ENCODE measurements around the gene COX19. TPM values are rescaled to one million over a fixed set of nuclear protein-coding genes. Genes with fewer than 3 reads are reported as not detected.

COX19 gene
- total RNA-seq, 5 donors from 2014 or later (not counting 1 experiment from before 2014, with no cell fraction given), result 38.0 to 50.9 (median 43.7) TPM

DNA sequence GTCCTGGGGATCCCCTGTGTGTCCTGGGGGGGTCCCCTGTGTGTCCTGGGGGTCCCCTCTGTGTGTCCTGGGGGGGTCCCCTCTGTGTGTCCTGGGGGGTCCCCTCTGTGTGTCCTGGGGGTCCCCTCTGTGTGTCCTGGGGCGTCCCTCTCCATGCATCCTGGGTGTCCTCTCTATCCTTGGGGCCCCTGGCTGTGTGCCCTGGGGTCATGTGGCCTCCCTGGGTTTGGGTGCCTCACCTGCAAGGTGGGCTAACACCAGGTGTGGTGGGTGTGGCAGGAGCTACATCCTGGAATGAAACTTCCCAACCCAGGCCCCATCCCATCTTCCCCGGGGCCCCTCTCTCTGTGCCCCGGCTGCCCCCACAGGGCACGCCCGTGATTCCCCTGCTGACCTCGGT is 12.6 kb upstream of the COX19 start:
- peaks cover 4 to 10% of the 10 kb centered on the region in 2 donors for H3K27me3 Mint-ChIP-seq
- Histone ChIP-seq H3K4me3 (ENCODE audit: control insufficient read depth in 1 of 2, extremely low read depth in 1 of 2, low read length in 1 of 2) (no peak overlapping the region), H3K36me3 (ENCODE audit: control insufficient read depth in 2 of 2, extremely low read depth in 1 of 2, insufficient read depth in 1 of 2, low read length in 1 of 2) (no peaks in the 10 kb centered on the region), H3K27me3 (replicated peaks in 1 of 2; ENCODE audit: control insufficient read depth in 2 of 2, extremely low read depth in 1 of 2, insufficient read depth in 2 of 2, low read length in 1 of 2) (peaks cover 0 to 61% of the 10 kb centered on the region in 2 experiments), H3K9me3 (no peaks in the 10 kb centered on the region), H3K4me1 (ENCODE audit: control insufficient read depth in 1 of 2, extremely low read depth in 1 of 2, insufficient read depth in 2 of 2, low read length in 2 of 2) (peaks cover 0 to 5% of the 10 kb centered on the region in 2 experiments), H3K27ac (ENCODE audit: low read length) (no peak overlapping the region)
- no peak for DNase-seq
- POLR2A ChIA-PET, result no interaction called here
- no peaks in the 10 kb centered on the region for H3K36me3 Mint-ChIP-seq
- H3K27ac Mint-ChIP-seq, result no peak overlapping the region
- CTCF ChIA-PET, result no interaction called here
- peaks cover under 1 to 2% (median 1%) of the 10 kb centered on the region in 3 donors for H3K4me1 Mint-ChIP-seq
- H3K4me3 Mint-ChIP-seq, result no peak overlapping the region
- H3K9me3 Mint-ChIP-seq, result no peaks in the 10 kb centered on the region
- no peak for ATAC-seq (replicated peaks in 1 of 4)
- WGBS (ENCODE audit: insufficient coverage), result 54% methylated on average over 5 of the region's 6 CpGs

DNA sequence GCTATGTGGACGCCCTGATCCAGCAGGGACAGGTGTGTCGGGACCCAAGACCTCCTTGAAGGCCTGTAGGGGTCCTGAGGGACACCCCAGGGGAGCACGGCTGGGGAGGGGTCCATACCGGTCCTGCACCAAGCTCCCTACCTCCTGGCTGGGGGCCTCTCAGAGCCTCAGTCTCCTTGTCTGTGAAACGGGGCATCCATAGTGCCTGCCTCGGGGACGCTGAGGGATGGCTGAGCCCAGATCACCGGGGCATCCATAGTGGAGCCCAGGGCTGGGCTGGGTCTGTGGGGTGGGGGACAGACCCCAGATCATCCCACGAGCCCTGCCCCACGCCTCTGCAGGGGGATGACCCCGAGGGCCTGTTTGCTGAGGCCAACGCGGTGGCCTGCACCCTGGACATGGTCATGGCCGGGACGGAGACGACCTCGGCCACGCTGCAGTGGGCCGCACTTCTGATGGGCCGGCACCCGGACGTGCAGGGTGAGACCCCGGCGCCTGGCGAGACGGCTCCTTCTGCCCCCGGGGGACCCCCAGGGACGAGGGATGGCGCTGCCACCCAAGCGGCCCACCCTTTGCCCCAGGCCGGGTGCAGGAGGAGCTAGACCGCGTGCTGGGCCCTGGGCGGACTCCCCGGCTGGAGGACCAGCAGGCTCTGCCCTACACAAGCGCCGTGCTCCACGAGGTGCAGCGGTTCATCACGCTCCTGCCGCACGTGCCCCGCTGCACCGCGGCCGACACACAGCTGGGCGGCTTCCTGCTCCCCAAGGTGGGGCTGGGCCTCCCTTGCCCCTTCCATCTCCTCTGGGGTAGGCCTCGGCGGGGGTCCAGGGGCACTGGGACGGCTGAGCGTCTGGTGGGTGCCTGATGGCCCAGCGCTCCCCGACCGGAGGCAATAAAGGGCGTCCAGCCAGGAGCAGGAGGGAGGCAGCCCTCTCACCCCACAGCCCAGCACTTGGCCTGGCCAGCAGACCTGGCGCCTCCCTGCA is 11.7 kb upstream of the COX19 start:
- H3K27ac Mint-ChIP-seq, result no peak overlapping the region
- H3K9me3 Mint-ChIP-seq, result no peaks in the 10 kb centered on the region
- no peaks in the 10 kb centered on the region for H3K36me3 Mint-ChIP-seq
- H3K4me1 Mint-ChIP-seq, result no peaks in the 10 kb centered on the region
- CTCF ChIA-PET, result no interaction called here
- Histone ChIP-seq H3K27ac (ENCODE audit: low read length) (no peak overlapping the region), H3K27me3 (replicated peaks in 1 of 2; ENCODE audit: control insufficient read depth in 2 of 2, extremely low read depth in 1 of 2, insufficient read depth in 2 of 2, low read length in 1 of 2) (peaks cover 0 to 56% of the 10 kb centered on the region in 2 experiments), H3K4me1 (ENCODE audit: control insufficient read depth in 1 of 2, extremely low read depth in 1 of 2, insufficient read depth in 2 of 2, low read length in 2 of 2) (peaks cover 0 to 3% of the 10 kb centered on the region in 2 experiments), H3K36me3 (ENCODE audit: control insufficient read depth in 2 of 2, extremely low read depth in 1 of 2, insufficient read depth in 1 of 2, low read length in 1 of 2) (no peaks in the 10 kb centered on the region), H3K9me3 (no peaks in the 10 kb centered on the region), H3K4me3 (ENCODE audit: control insufficient read depth in 1 of 2, extremely low read depth in 1 of 2, low read length in 1 of 2) (no peak overlapping the region)
- WGBS (ENCODE audit: insufficient coverage), result 87% methylated on average over 48 of the region's 56 CpGs
- no peak overlapping the region for H3K4me3 Mint-ChIP-seq
- ATAC-seq (replicated peaks in 1 of 4), result no peak
- H3K27me3 Mint-ChIP-seq, result peaks cover 4 to 10% of the 10 kb centered on the region in 2 donors
- POLR2A ChIA-PET, result no interaction called here
- DNase-seq, result no peak

DNA sequence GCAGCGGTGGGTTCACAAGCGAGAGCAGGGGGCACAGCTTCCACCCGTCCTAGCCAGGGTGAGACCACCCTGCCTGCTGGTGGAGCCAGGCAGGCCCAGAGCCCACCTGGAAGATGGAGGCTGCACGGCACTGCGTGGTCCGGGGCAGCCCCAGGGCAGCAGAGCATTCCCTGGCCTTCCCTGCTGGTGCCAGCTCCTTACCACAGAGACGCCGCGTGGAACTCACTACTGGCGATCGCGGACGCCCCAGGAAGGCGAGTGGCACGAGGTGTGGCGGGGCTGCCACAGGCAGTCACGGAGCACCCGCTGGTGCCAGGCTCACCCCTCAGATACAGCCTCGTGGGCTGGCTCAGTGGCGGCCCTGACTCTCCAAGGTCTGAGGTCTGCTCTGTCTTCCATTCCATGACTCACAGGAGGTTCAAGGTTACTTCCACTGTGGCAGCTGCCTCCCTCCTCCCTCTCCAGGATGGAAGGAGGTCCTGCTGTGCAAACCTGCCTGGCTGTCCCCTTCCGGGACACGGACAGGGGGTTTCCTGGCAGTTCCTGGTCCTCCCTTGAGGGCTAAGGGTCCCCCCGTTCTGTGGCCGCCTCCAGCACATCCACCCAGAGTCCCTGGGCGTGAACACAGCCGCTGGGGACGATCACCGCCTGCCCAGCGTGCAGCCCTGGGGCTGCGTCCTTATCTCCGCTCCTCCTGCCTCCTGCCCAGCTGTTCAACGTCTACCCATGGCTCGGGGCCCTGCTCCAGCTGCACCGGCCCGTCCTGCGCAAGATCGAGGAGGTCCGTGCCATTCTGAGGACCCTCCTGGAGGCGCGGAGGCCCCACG is 10.8 kb upstream of the COX19 start:
- CTCF ChIA-PET, result interaction anchor here in 1 of 2 donors (1.0 kb wide), 1 partner anchor 80 kb away, joined by 3 read pairs; no protein-coding TSS in a partner anchor
- H3K27me3 ChIP-seq (replicated peaks in 1 of 2; ENCODE audit: control insufficient read depth in 2 of 2, extremely low read depth in 1 of 2, insufficient read depth in 2 of 2, low read length in 1 of 2), result peaks cover 0 to 55% of the 10 kb centered on the region in 2 experiments
- H3K4me1 ChIP-seq (ENCODE audit: control insufficient read depth in 1 of 2, extremely low read depth in 1 of 2, insufficient read depth in 2 of 2, low read length in 2 of 2), result peaks cover 0 to 3% of the 10 kb centered on the region in 2 experiments
- no peaks in the 10 kb centered on the region for H3K9me3 ChIP-seq
- H3K4me3 Mint-ChIP-seq, result no peak overlapping the region
- no peaks in the 10 kb centered on the region for H3K36me3 Mint-ChIP-seq
- no peak overlapping the region for H3K4me3 ChIP-seq (ENCODE audit: control insufficient read depth in 1 of 2, extremely low read depth in 1 of 2, low read length in 1 of 2)
- no peak for ATAC-seq (replicated peaks in 1 of 4)
- H3K4me1 Mint-ChIP-seq, result no peaks in the 10 kb centered on the region
- 75% methylated on average over 41 of the region's 41 CpGs for whole genome bisulfite sequencing (ENCODE audit: insufficient coverage)
- no peak for DNase-seq
- peaks cover 4 to 10% of the 10 kb centered on the region in 2 donors for H3K27me3 Mint-ChIP-seq
- POLR2A ChIA-PET, result no interaction called here
- H3K36me3 ChIP-seq (ENCODE audit: control insufficient read depth in 2 of 2, extremely low read depth in 1 of 2, insufficient read depth in 1 of 2, low read length in 1 of 2), result no peaks in the 10 kb centered on the region
- no peaks in the 10 kb centered on the region for H3K9me3 Mint-ChIP-seq
- H3K27ac Mint-ChIP-seq, result no peak overlapping the region
- H3K27ac ChIP-seq (ENCODE audit: low read length), result no peak overlapping the region

DNA sequence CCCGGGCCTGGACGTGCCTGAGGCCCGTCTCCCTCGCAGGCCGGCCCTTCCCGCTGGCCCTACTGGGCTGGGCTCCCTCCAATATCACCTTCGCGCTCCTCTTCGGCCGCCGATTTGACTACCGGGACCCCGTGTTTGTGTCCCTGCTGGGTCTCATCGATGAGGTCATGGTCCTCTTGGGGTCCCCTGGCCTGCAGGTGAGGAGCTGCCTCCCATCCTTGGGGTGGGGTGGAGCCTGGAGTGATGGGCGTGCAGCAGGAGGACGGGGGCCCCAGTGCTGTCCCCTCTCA is 9.7 kb upstream of the COX19 start:
- no peak for DNase-seq
- Histone ChIP-seq H3K4me1 (ENCODE audit: control insufficient read depth in 1 of 2, extremely low read depth in 1 of 2, insufficient read depth in 2 of 2, low read length in 2 of 2) (peaks cover 0 to 3% of the 10 kb centered on the region in 2 experiments), H3K9me3 (no peaks in the 10 kb centered on the region), H3K27me3 (replicated peaks in 1 of 2; ENCODE audit: control insufficient read depth in 2 of 2, extremely low read depth in 1 of 2, insufficient read depth in 2 of 2, low read length in 1 of 2) (peaks cover 0 to 56% of the 10 kb centered on the region in 2 experiments), H3K27ac (ENCODE audit: low read length) (no peak overlapping the region), H3K36me3 (ENCODE audit: control insufficient read depth in 2 of 2, extremely low read depth in 1 of 2, insufficient read depth in 1 of 2, low read length in 1 of 2) (no peaks in the 10 kb centered on the region), H3K4me3 (ENCODE audit: control insufficient read depth in 1 of 2, extremely low read depth in 1 of 2, low read length in 1 of 2) (no peak overlapping the region)
- ChIA-PET POLR2A (no interaction called here), CTCF (interaction anchor here in 1 of 2 donors (1.0 kb wide), 1 partner anchor 81 kb away, joined by 3 read pairs; no protein-coding TSS in a partner anchor)
- Mint-ChIP-seq H3K36me3 (no peaks in the 10 kb centered on the region), H3K27ac (no peak overlapping the region), H3K9me3 (no peaks in the 10 kb centered on the region), H3K4me3 (no peak overlapping the region), H3K4me1 (no peaks in the 10 kb centered on the region), H3K27me3 (peaks cover 4 to 10% of the 10 kb centered on the region in 2 donors)
- ATAC-seq (replicated peaks in 1 of 4), result no peak
- 89% methylated on average over 10 of the region's 16 CpGs for WGBS (ENCODE audit: insufficient coverage)

DNA sequence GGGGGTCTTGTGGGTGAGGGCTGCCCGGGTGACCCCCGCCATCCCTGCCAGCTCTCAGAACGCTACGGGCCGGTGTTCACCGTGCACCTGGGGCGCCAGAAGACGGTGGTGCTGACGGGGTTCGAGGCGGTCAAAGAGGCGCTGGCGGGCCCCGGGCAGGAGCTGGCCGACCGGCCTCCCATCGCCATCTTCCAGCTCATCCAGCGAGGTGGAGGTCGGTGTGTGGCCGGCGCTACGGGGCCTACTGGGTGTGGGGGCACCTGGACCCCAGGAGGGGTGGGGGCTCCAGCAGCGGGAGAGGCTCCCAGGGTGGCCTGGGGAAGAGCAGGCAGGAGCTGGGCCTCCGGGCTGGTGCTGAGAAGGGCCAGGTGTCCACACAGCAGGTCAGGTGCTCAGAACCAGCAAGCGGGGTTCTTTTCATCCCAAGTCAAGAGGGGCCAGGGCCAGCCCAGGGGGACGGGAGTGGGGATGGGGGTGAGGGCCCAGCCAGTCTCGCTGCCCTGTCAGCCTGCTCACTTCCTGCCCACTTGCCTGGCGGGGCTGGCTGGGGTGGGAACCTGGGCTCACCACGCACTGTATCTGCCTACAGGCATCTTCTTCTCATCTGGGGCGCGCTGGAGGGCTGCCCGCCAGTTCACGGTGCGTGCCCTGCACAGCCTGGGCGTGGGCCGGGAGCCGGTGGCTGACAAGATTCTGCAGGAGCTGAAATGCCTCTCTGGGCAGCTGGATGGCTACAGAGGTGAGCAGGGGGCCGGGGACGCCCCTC is 9.2 kb upstream of the COX19 start:
- peaks cover 4 to 10% of the 10 kb centered on the region in 2 donors for H3K27me3 Mint-ChIP-seq
- Histone ChIP-seq H3K27me3 (replicated peaks in 1 of 2; ENCODE audit: control insufficient read depth in 2 of 2, extremely low read depth in 1 of 2, insufficient read depth in 2 of 2, low read length in 1 of 2) (peaks cover 0 to 57% of the 10 kb centered on the region in 2 experiments), H3K9me3 (no peaks in the 10 kb centered on the region), H3K27ac (ENCODE audit: low read length) (no peak overlapping the region), H3K36me3 (ENCODE audit: control insufficient read depth in 2 of 2, extremely low read depth in 1 of 2, insufficient read depth in 1 of 2, low read length in 1 of 2) (no peaks in the 10 kb centered on the region), H3K4me3 (ENCODE audit: control insufficient read depth in 1 of 2, extremely low read depth in 1 of 2, low read length in 1 of 2) (no peak overlapping the region), H3K4me1 (ENCODE audit: control insufficient read depth in 1 of 2, extremely low read depth in 1 of 2, insufficient read depth in 2 of 2, low read length in 2 of 2) (peaks cover 0 to 3% of the 10 kb centered on the region in 2 experiments)
- no peaks in the 10 kb centered on the region for H3K9me3 Mint-ChIP-seq
- DNase-seq (no peak), ATAC-seq (replicated peaks in 1 of 4) (no peak)
- no peaks in the 10 kb centered on the region for H3K36me3 Mint-ChIP-seq
- WGBS (ENCODE audit: insufficient coverage), result 85% methylated on average over 37 of the region's 39 CpGs
- ChIA-PET POLR2A (no interaction called here), CTCF (no interaction called here)
- no peaks in the 10 kb centered on the region for H3K4me1 Mint-ChIP-seq
- no peak overlapping the region for H3K4me3 Mint-ChIP-seq
- no peak overlapping the region for H3K27ac Mint-ChIP-seq

DNA sequence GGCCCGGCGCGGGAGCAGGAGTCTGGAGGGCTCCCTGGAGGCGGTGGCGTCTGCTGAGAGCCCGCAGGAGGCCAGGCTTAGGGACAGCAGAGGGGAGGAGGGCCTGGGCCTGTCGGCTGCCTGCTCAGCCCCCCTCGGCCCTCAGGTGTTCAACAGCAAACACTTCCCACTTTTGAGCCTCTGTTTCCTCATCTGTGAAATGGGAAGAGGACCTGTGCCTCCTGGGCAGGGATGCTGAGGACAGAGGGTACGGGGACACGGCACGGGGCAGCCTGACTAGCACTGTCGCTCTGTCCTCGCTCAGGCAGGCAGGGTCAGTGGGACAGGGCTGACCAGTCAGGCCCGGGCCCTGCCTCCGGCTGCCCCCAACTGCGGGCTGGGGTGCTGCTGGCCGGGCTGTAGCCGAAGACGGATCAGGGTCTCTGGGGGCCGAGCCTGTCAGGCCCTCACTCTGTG is 8.3 kb upstream of the COX19 start:
- Mint-ChIP-seq H3K36me3 (no peaks in the 10 kb centered on the region), H3K27ac (no peak overlapping the region), H3K4me3 (no peak overlapping the region), H3K4me1 (no peaks in the 10 kb centered on the region), H3K27me3 (peaks cover 4 to 10% of the 10 kb centered on the region in 2 donors), H3K9me3 (no peaks in the 10 kb centered on the region)
- ATAC-seq (replicated peaks in 1 of 4) (no peak), DNase-seq (no peak)
- peaks cover 0 to 53% of the 10 kb centered on the region in 2 experiments for H3K27me3 ChIP-seq (replicated peaks in 1 of 2; ENCODE audit: control insufficient read depth in 2 of 2, extremely low read depth in 1 of 2, insufficient read depth in 2 of 2, low read length in 1 of 2)
- H3K36me3 ChIP-seq (ENCODE audit: control insufficient read depth in 2 of 2, extremely low read depth in 1 of 2, insufficient read depth in 1 of 2, low read length in 1 of 2), result no peaks in the 10 kb centered on the region
- H3K9me3 ChIP-seq, result no peaks in the 10 kb centered on the region
- ChIA-PET POLR2A (no interaction called here), CTCF (no interaction called here)
- H3K27ac ChIP-seq (ENCODE audit: low read length), result no peak overlapping the region
- no peak overlapping the region for H3K4me3 ChIP-seq (ENCODE audit: control insufficient read depth in 1 of 2, extremely low read depth in 1 of 2, low read length in 1 of 2)
- 91% methylated on average over 18 of the region's 20 CpGs for WGBS (ENCODE audit: insufficient coverage)
- peaks cover 0 to 3% of the 10 kb centered on the region in 2 experiments for H3K4me1 ChIP-seq (ENCODE audit: control insufficient read depth in 1 of 2, extremely low read depth in 1 of 2, insufficient read depth in 2 of 2, low read length in 2 of 2)

All from T-cell (primary cell).